Effector memory CD4-positive, alpha-beta T cell (primary cell): ENCODE measurements around the gene SHC4.

Experiments
- DNase-seq, 3 donors: peaks; one replicate each; pipeline ENCODE4 v3.0.0-alpha.2; 2020
- H3K27ac ChIP-seq: 2 replicates; pipeline ENCODE4 v1.7.0; 2013; ENCODE audit warnings: mild to moderate bottlenecking, low read length, moderate library complexity; ENCODE audit not compliant: insufficient read depth, poor library complexity, severe bottlenecking
- H3K27me3 ChIP-seq: replicated peaks from 2 replicates; pipeline ENCODE4 v1.7.0; 2013; ENCODE audit warnings: mild to moderate bottlenecking, low read length; ENCODE audit not compliant: insufficient read depth, control insufficient read depth, poor library complexity, severe bottlenecking
- H3K36me3 ChIP-seq: 2 replicates; pipeline ENCODE4 v1.7.0; 2013; ENCODE audit warnings: mild to moderate bottlenecking, low read length, moderate library complexity; ENCODE audit not compliant: control insufficient read depth, insufficient read depth
- H3K4me1 ChIP-seq: 2 replicates; pipeline ENCODE4 v1.7.0; 2013; ENCODE audit warnings: low read length, mild to moderate bottlenecking; ENCODE audit not compliant: control insufficient read depth, insufficient read depth, poor library complexity, severe bottlenecking
- H3K4me3 ChIP-seq: 2 replicates; pipeline ENCODE4 v1.7.0; 2013; ENCODE audit warnings: low read length, low read depth, mild to moderate bottlenecking; ENCODE audit not compliant: insufficient read depth, poor library complexity, severe bottlenecking
- H3K9me3 ChIP-seq: 2 replicates; pipeline ENCODE4 v1.7.0; 2013; ENCODE audit warnings: mild to moderate bottlenecking, low read length, moderate library complexity; ENCODE audit not compliant: control insufficient read depth

The SHC4 gene

DNA sequence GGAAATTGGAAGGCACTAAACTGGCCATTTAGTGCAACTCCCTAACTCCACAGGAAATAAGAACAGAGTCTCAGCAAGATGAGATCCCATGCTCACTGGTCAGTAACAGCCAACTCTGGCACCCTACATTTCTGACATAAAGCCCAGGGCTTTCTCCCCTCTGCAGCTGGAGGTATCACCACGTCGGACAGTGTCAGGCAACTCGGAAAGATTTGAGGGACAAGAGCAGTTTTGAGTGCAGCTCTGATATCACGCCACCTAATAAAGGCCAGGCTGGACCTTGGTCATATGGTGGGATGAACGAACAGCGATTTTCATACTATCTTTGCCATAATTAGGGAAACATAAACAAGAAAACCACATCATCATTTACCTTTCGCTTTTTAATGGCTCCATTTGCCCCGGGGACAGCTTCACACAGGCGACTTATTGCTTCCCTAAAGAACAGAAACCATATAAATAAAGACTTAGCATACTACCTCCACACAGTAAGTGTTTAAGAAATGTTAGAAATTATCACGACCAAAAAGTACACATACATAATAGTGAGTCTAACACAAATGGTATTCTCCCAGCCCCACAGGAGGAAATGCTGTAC lies 73.2 kb downstream of the SHC4 start:
- no peak overlapping the region for H3K27ac ChIP-seq
- H3K4me3 ChIP-seq, result no peak overlapping the region
- no peaks in the 10 kb centered on the region for H3K4me1 ChIP-seq
- no peaks in the 10 kb centered on the region for H3K36me3 ChIP-seq
- no peaks in the 10 kb centered on the region for H3K27me3 ChIP-seq
- H3K9me3 ChIP-seq, result no peaks in the 10 kb centered on the region
- no peak for DNase-seq

GRCh38 chr15:48889925-48890324 lies 73.8 kb downstream of the SHC4 start:
- DNase-seq, result no peak
- no peaks in the 10 kb centered on the region for H3K27me3 ChIP-seq
- no peaks in the 10 kb centered on the region for H3K9me3 ChIP-seq
- H3K36me3 ChIP-seq, result no peaks in the 10 kb centered on the region
- H3K4me3 ChIP-seq, result no peak overlapping the region
- H3K27ac ChIP-seq, result no peak overlapping the region
- H3K4me1 ChIP-seq, result no peaks in the 10 kb centered on the region

- DNase-seq, result no peak
Measured at GRCh38 chr15:48888836-48889235, 74.9 kb downstream of the SHC4 start.

DNA sequence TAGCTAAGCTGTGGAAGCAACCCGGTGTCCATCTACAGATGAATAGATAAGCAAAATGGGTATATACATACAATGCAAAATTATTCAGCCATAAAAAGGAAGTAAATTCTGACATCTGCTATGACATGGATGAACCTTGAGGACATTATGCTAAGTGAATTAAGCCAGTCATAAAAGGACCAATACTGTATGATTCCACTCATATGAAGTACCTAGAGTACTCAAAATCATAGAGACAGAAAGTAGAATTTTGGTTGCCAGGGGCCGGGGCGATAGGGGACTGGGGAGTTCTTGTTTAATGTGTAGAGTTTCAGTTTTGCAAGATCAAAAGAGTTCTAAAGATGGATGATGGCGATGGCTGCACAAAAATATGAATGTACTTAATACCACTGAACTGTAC lies 75.5 kb downstream of the SHC4 start:
- H3K27me3 ChIP-seq, result no peaks in the 10 kb centered on the region
- no peaks in the 10 kb centered on the region for H3K36me3 ChIP-seq
- no peaks in the 10 kb centered on the region for H3K4me1 ChIP-seq
- DNase-seq, result no peak
- no peak overlapping the region for H3K27ac ChIP-seq
- H3K9me3 ChIP-seq, result no peaks in the 10 kb centered on the region
- H3K4me3 ChIP-seq, result no peak overlapping the region

More at GRCh38 chr15:48888836-48889235, 74.9 kb downstream of the SHC4 start:
- no peak overlapping the region for H3K4me3 ChIP-seq
- H3K36me3 ChIP-seq, result no peaks in the 10 kb centered on the region
- no peak overlapping the region for H3K27ac ChIP-seq
- no peaks in the 10 kb centered on the region for H3K9me3 ChIP-seq
- H3K4me1 ChIP-seq, result no peaks in the 10 kb centered on the region
- H3K27me3 ChIP-seq, result no peaks in the 10 kb centered on the region

DNA sequence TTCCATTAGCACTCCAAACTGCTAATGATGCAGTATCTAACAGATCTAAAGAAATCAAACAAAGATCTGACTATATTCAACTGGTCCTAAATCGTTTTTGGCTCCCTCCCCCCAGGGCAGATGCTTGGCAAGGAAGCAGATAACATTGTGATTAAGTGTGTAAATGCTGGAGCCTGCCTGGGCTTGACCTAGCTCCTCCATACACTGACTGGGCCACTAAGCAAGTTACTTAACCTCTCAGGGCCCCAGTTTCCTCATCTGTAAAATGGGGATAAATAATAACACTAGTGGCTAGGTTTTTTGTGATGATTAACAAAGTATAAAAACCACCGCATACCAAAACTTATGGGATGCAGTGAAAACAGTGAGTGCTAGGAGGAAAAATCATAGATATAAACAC lies 76.6 kb downstream of the SHC4 start:
- Histone ChIP-seq H3K36me3 (no peaks in the 10 kb centered on the region), H3K4me1 (no peaks in the 10 kb centered on the region), H3K9me3 (no peaks in the 10 kb centered on the region), H3K4me3 (no peak overlapping the region), H3K27ac (no peak overlapping the region), H3K27me3 (no peaks in the 10 kb centered on the region)
- no peak for DNase-seq

DNA sequence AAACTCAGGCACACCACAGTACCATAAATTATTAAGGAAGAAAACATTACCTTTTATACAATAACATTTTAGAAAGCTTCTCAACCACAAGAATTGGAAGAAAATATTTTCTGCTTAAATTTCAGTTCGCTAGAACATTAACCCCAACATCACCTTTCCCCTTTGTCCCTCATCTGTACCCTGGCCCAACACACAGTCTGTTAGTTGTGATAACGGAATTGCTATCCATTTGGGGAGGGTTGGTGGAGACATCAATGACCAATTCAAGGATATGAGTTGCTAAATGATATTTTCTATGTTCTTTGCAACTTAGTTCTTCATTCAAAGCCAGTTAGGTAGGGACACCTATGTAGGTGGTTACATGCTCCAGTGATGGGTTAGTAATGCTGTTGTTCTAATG lies 80.0 kb downstream of the SHC4 start:
- no peaks in the 10 kb centered on the region for H3K27me3 ChIP-seq
- no peak overlapping the region for H3K27ac ChIP-seq
- H3K4me1 ChIP-seq, result no peaks in the 10 kb centered on the region
- no peak overlapping the region for H3K4me3 ChIP-seq
- no peak for DNase-seq
- H3K36me3 ChIP-seq, result no peaks in the 10 kb centered on the region
- no peaks in the 10 kb centered on the region for H3K9me3 ChIP-seq

GRCh38 chr15:48880070-48880634 lies 83.6 kb downstream of the SHC4 start:
- DNase-seq, result no peak
- Histone ChIP-seq H3K4me1 (no peaks in the 10 kb centered on the region), H3K4me3 (no peak overlapping the region), H3K27ac (no peak overlapping the region), H3K27me3 (no peaks in the 10 kb centered on the region), H3K36me3 (no peaks in the 10 kb centered on the region), H3K9me3 (no peaks in the 10 kb centered on the region)

DNA sequence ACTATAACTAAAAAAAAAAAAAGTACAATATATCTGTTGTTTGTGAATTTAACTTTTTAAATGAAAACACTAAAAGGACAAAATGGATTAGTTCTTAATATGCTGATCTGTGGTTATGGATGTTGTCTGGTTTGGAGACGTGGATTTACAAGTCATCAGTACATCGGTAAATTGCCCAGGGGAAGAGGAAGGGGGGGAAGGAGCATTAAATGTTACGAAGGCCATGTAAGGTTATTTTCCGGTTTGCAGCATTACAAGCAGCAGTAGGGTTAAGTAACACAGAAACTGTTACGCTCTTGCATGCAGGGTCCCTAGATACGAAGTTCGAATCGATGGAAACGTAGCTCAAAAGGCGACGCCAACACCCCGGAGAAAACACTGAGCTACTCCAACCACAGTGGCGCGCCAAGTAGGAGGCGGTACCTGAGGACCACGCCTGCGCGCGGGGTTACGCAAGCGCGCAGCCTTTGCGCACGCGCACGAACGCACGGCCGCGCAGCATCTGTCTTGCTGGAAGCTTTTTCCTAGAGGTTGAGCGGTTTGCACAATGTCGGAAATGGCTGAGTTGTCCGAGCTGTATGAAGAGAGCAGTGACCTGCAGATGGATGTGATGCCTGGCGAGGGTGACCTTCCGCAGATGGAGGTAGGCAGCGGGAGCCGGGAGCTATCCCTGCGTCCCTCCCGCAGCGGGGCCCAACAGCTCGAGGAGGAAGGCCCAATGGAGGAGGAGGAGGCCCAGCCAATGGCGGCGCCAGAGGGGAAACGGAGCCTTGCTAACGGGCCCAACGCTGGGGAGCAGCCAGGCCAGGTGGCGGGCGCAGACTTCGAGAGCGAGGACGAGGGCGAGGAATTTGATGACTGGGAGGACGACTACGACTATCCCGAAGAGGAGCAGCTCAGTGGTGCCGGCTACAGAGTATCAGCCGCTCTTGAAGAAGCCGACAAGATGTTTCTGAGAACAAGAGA lies 85.8 kb downstream of the SHC4 start, which contains the start of gene EID1:
Gene EID1, plus strand, starts transcription at position 505 of the 966 bp plus-strand sequence. Its CDS starts 43 bp downstream, at position 548.
- DNase-seq, result peak; percentile 85 to 88 (median 88)
- Histone ChIP-seq H3K36me3 (no peaks in the 10 kb centered on the region), H3K4me1 (no peaks in the 10 kb centered on the region)

GRCh38 chr15:48876057-48876456 lies 87.7 kb downstream of the SHC4 start:
- no peaks in the 10 kb centered on the region for H3K36me3 ChIP-seq
- H3K4me1 ChIP-seq, result no peaks in the 10 kb centered on the region
- H3K27me3 ChIP-seq, result peaks cover 6% of the 10 kb centered on the region
- DNase-seq, result no peak
- H3K9me3 ChIP-seq, result no peaks in the 10 kb centered on the region
- no peak overlapping the region for H3K4me3 ChIP-seq
- H3K27ac ChIP-seq, result no peak overlapping the region

More for the DNA sequence above, 85.8 kb downstream of the SHC4 start, which contains the start of gene EID1:
- Histone ChIP-seq H3K4me3 (peak within 1 kb of the TSS; percentile 62), H3K9me3 (no peaks in the 10 kb centered on the region), H3K27me3 (no peaks in the 10 kb centered on the region), H3K27ac (peak within 1 kb of the TSS; percentile 73)
